Tibial artery (tissue), 4 donors: Measurements from ENCODE around the gene ALOX5AP.

Experiments
- DNase-seq, 2 donors: peaks; one replicate each; pipeline ENCODE4 v3.0.0-alpha.2; 2019
- H3K27ac ChIP-seq, 2 donors: fragments of 200-600 bp; sonication (generic) in 1 of 2; 1 replicate in 1 of 2; 2 replicates in 1 of 2; pipeline ENCODE4 v1.5.1; 2018 to 2019; ENCODE audit warnings: mild to moderate bottlenecking in 1 of 2
- H3K27me3 ChIP-seq, 2 donors: fragments of 200-600 bp; sonication (generic) in 1 of 2; one replicate each; pipeline versions ENCODE4 v1.5.1 to v1.6.0; 2016 to 2019
- H3K36me3 ChIP-seq, 3 donors: fragments of 200-600 bp; sonication (generic) in 2 of 3; one replicate each; pipeline ENCODE4 v1.5.1; 2016 to 2019; ENCODE audit warnings: mild to moderate bottlenecking in 2 of 3
- H3K4me1 ChIP-seq, 4 donors: fragments of 200-600 bp; sonication (generic) in 2 of 4; 1 replicate in 3 of 4; 2 replicates in 1 of 4; pipeline ENCODE4 v1.5.1; 2016 to 2019
- H3K4me3 ChIP-seq, 2 donors: fragments of 200-600 bp; sonication (generic) in 1 of 2; 1 replicate in 1 of 2; 2 replicates in 1 of 2; pipeline ENCODE4 v1.5.1; 2018 to 2019; ENCODE audit warnings: mild to moderate bottlenecking in 2 of 2
- H3K9me3 ChIP-seq, 3 donors: fragments of 200-600 bp; sonication (generic) in 1 of 3; one replicate each; pipeline ENCODE4 v1.5.1; 2016 to 2019
- intact Hi-C: fragments of 100-400 bp; cut with DNase I; formaldehyde crosslinking; loops from one replicate; pipeline ENCODE4 v1.15.0; 2023; ENCODE audit warnings: low total_unique reads
- TF ChIP-seq, protein P1 (sequence below), 2 experiments: fragments of 200-600 bp in 1 of 2; fragments of 450-650 bp in 1 of 2; IDR thresholded peaks; one replicate each; pipeline ENCODE4 v1.5.1; 2017 to 2019; ENCODE audit warnings: antibody characterized with exemption in 2 of 2, mild to moderate bottlenecking in 1 of 2, moderate library complexity in 1 of 2

The ALOX5AP gene

GRCh38 chr13:30785191-30785850 lies 50.0 kb downstream of the ALOX5AP start:
- Histone ChIP-seq H3K4me1 (peaks cover 0 to 7% (median 0%) of the 10 kb centered on the region in 4 donors), H3K36me3 (no peaks in the 10 kb centered on the region), H3K4me3 (no peak overlapping the region), H3K9me3 (no peaks in the 10 kb centered on the region), H3K27me3 (no peaks in the 10 kb centered on the region), H3K27ac (no peak overlapping the region)
- intact Hi-C loops = no loop called here
- TF ChIP-seq, protein P1, sequence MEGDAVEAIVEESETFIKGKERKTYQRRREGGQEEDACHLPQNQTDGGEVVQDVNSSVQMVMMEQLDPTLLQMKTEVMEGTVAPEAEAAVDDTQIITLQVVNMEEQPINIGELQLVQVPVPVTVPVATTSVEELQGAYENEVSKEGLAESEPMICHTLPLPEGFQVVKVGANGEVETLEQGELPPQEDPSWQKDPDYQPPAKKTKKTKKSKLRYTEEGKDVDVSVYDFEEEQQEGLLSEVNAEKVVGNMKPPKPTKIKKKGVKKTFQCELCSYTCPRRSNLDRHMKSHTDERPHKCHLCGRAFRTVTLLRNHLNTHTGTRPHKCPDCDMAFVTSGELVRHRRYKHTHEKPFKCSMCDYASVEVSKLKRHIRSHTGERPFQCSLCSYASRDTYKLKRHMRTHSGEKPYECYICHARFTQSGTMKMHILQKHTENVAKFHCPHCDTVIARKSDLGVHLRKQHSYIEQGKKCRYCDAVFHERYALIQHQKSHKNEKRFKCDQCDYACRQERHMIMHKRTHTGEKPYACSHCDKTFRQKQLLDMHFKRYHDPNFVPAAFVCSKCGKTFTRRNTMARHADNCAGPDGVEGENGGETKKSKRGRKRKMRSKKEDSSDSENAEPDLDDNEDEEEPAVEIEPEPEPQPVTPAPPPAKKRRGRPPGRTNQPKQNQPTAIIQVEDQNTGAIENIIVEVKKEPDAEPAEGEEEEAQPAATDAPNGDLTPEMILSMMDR (IDR thresholded peaks at IDR 0.05) = no peak
- no peak for DNase-seq

GRCh38 chr13:30786648-30787047 lies 51.3 kb downstream of the ALOX5AP start:
- no peaks in the 10 kb centered on the region for H3K4me1 ChIP-seq
- no peaks in the 10 kb centered on the region for H3K9me3 ChIP-seq
- no peaks in the 10 kb centered on the region for H3K36me3 ChIP-seq
- intact Hi-C loops = no loop called here
- H3K27me3 ChIP-seq = no peaks in the 10 kb centered on the region
- TF ChIP-seq, protein P1 (IDR thresholded peaks at IDR 0.05) = no peak
- no peak for DNase-seq
- H3K27ac ChIP-seq = no peak overlapping the region
- no peak overlapping the region for H3K4me3 ChIP-seq

GRCh38 chr13:30787738-30788525 lies 52.6 kb downstream of the ALOX5AP start:
- no peaks in the 10 kb centered on the region for H3K27me3 ChIP-seq
- TF ChIP-seq, protein P1 (IDR thresholded peaks at IDR 0.05) = no peak
- peaks cover 0 to 11% (median 9%) of the 10 kb centered on the region in 4 donors for H3K4me1 ChIP-seq
- H3K9me3 ChIP-seq = no peaks in the 10 kb centered on the region
- no peak overlapping the region for H3K4me3 ChIP-seq
- H3K27ac ChIP-seq = no peak overlapping the region
- intact Hi-C loops = no loop called here
- H3K36me3 ChIP-seq = no peaks in the 10 kb centered on the region
- no peak for DNase-seq

DNA sequence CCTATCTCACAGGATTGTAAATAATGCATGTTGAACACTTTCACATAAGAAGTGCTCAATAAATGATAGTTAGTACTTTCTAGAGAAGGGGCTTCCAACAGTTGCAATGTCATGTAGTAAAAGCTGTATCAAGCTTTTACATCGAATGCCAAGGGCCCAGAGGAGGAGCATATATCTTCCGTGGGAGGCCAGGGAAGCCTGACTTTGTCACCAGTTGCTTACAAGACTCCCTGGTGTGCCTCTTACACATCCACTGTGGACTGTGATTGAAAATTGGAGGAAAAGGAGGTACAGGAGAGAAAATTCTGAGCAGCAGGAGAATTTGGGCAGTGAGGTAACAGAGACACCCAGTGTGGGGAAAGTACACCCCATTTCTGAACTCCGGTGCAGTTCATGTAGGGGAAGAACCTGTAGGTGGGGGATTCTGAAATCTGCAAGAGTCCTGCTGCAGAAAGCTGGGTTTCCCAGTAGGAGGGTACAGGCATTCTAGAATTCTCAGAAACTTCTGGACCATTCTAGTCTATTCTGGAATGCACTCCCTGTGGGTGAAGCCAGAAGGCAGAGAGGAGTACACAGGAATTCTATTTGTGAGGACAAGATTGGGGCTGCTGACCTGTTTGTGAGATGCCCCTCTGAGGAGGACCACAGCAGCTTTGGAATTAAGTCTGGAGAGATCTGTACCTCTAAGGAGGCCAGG lies 54.0 kb downstream of the ALOX5AP start:
- DNase-seq = no peak
- TF ChIP-seq, protein P1 (IDR thresholded peaks at IDR 0.05) = no peak
- H3K27me3 ChIP-seq = no peaks in the 10 kb centered on the region
- H3K36me3 ChIP-seq = no peaks in the 10 kb centered on the region
- H3K4me1 ChIP-seq = peaks cover 0 to 12% (median 10%) of the 10 kb centered on the region in 4 donors
- H3K27ac ChIP-seq = no peak overlapping the region
- H3K4me3 ChIP-seq = no peak overlapping the region
- no peaks in the 10 kb centered on the region for H3K9me3 ChIP-seq
- intact Hi-C loops = no loop called here

- TF ChIP-seq, protein P1 (IDR thresholded peaks at IDR 0.05) = no peak
- H3K36me3 ChIP-seq = no peaks in the 10 kb centered on the region
- H3K27me3 ChIP-seq = no peaks in the 10 kb centered on the region
- intact Hi-C loops = no loop called here
- DNase-seq = no peak
- H3K9me3 ChIP-seq = no peaks in the 10 kb centered on the region
- H3K27ac ChIP-seq = no peak overlapping the region
- peaks cover 0 to 12% (median 10%) of the 10 kb centered on the region in 4 donors for H3K4me1 ChIP-seq
- H3K4me3 ChIP-seq = no peak overlapping the region
Observed at GRCh38 chr13:30790592-30790991, 55.2 kb downstream of the ALOX5AP start.
